GM13976 (cell line): ENCODE measurements around the gene GADD45B.
"Not testable (repeated sequence)": the region's sequence is repeated elsewhere in the genome, so short reads cannot be mapped to it uniquely, and the experiment has no call there.

ENCODE experiments used
- DNase-seq: peaks from one replicate; pipeline ENCODE4 v3.0.0; 2012; ENCODE audit warnings: low spot score
- CTCF ChIP-seq: IDR thresholded peaks from 2 replicates; pipeline ENCODE4 v1.5.1; 2012; ENCODE audit warnings: borderline replicate concordance, mild to moderate bottlenecking; ENCODE audit not compliant: insufficient read depth; ENCODE audit errors: extremely low read depth, missing control alignments, control extremely low read depth
- in situ Hi-C: fragments of 300-500 bp; cut with MboI; formaldehyde crosslinking; loops from one replicate; pipeline ENCODE4 v1.12.0; 2022; ENCODE audit warnings: low sequenced_read_pairs, mixed read lengths, inconsistent platforms; ENCODE audit not compliant: unreplicated experiment

GADD45B gene

DNA sequence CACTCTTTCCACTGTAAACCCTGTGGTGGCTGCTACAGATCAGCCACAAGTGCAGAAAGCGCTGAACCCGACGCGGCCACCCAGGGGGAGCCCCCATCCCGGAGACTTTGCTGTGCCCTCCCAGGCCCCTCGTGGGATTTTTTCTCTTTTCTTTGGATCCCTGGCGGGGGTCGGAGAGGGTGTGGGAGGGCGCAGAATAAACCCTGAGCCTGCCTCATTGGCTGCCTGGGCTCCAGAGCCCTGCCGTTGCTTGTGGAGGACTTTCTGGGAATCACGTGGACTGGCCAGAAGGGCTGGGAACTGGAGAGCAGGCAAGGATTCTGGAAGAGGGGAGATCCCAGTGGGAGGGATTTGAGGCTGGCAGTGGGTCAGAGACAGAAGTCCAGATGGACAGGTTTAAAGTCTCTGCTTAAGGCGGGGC, 24.9 kb downstream of the GADD45B start:
- in situ Hi-C loops = no loop called here
- no peak for TF ChIP-seq CTCF
- no peak for DNase-seq

- in situ Hi-C loops = no loop called here
- no peak for DNase-seq
- no peak for TF ChIP-seq CTCF
Measured at GRCh38 chr19:2503521-2504109, 27.7 kb downstream of the GADD45B start.

DNA sequence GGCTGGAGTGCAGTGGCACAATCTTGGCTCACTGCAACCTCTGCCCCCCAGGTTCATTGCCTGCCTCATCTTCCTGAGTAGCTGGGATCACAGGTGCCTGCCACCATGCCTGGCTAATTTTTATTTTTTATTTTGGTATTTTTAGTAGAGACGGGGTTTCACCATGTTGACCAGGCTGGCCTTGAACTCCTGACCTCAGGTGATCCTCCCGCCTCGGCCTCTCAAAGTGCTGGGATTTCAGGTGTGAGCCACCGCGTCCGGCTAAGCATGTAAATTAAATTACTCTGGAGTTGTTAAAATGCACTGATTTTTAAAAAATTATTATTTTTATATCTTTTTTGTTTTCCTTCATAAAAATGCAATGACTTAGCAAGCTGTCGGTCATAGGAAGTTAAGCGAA, 30.7 kb downstream of the GADD45B start:
- DNase-seq, in situ Hi-C loops: not testable (repeated sequence)

GRCh38 chr19:2507109-2507508, 31.2 kb downstream of the GADD45B start:
- in situ Hi-C loops = no loop called here
- no peak for DNase-seq
- TF ChIP-seq CTCF = no peak

DNA sequence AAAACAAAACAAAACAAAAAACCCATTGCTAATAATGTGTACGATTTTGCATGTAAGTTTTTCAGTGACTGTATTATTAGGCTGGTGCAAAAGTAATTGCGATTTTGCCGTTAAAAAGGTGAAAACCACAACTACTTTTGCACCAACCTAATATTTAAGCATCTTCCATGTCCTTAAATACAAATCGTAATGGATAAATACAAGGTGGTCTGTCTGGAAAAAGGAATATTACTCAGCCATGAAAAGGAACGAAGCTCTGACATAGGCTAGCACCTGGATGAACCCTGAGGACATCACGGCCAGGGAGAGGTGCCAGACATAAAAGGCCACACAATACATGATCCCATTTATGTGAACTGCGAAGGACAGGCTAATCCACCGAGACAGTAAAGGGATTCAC, 33.2 kb downstream of the GADD45B start:
- in situ Hi-C loops = no loop called here
- DNase-seq = no peak
- TF ChIP-seq CTCF = no peak

- DNase-seq = no peak
- no peak for TF ChIP-seq CTCF
- in situ Hi-C loops = no loop called here
Measured at GRCh38 chr19:2511570-2511969, 35.6 kb downstream of the GADD45B start.

- TF ChIP-seq CTCF = no peak
Measured at GRCh38 chr19:2511991-2512390, 36.1 kb downstream of the GADD45B start.

More at GRCh38 chr19:2511991-2512390, 36.1 kb downstream of the GADD45B start:
- DNase-seq = peak; percentile 65
- in situ Hi-C loops = no loop called here
